Uterus (tissue), 4 donors: ENCODE data around the gene TRAF3. TPM values are rescaled to one million over a fixed set of nuclear protein-coding genes. Genes with fewer than 3 reads are reported as not detected.

Experiments used
- DNase-seq, 2 donors: peaks; one replicate each; pipeline ENCODE4 v3.0.0-alpha.2; 2019 to 2020
- H3K27ac ChIP-seq, 2 donors: fragments of 200-600 bp; sonication (generic); 1 replicate in 1 of 2; 2 replicates in 1 of 2; pipeline ENCODE4 v1.5.1; 2016 to 2018
- H3K27me3 ChIP-seq, 2 donors: fragments of 200-600 bp; sonication (generic); one replicate each; pipeline ENCODE4 v1.5.1; 2018 to 2019; ENCODE audit warnings: control low read depth in 1 of 2
- H3K36me3 ChIP-seq, 2 donors: fragments of 200-600 bp; sonication (generic); one replicate each; pipeline ENCODE4 v1.5.1; 2019; ENCODE audit warnings: control low read depth in 1 of 2
- H3K4me1 ChIP-seq, 2 donors: fragments of 200-600 bp; sonication (generic); one replicate each; pipeline ENCODE4 v1.5.1; 2018 to 2019; ENCODE audit warnings: control low read depth in 1 of 2
- H3K4me3 ChIP-seq, 2 donors: fragments of 200-600 bp; sonication (generic); 1 replicate in 1 of 2; 2 replicates in 1 of 2; pipeline ENCODE4 v1.5.1; 2018 to 2019; ENCODE audit warnings: mild to moderate bottlenecking in 1 of 2
- H3K9me3 ChIP-seq, 2 donors: fragments of 200-600 bp; sonication (generic); one replicate each; pipeline ENCODE4 v1.5.1; 2019; ENCODE audit warnings: control low read depth in 1 of 2
- CTCF ChIP-seq, 4 experiments: fragments of 200-600 bp in 2 of 4; fragments of 450-650 bp in 2 of 4; sonication (generic) in 2 of 4; IDR thresholded peaks; one replicate each; pipeline ENCODE4 v1.5.1; 2016 to 2019; ENCODE audit warnings: antibody characterized with exemption in 4 of 4, mild to moderate bottlenecking in 2 of 4, moderate library complexity in 1 of 4
- POLR2A ChIP-seq, 2 donors: fragments of 450-650 bp; IDR thresholded peaks; one replicate each; pipeline ENCODE4 v1.6.1; 2016; ENCODE audit warnings: antibody characterized with exemption in 2 of 2, mild to moderate bottlenecking in 1 of 2, moderate library complexity in 1 of 2
- intact Hi-C: fragments of 100-400 bp; cut with DNase I; formaldehyde crosslinking; loops from one replicate; pipeline ENCODE4 v1.15.1; 2023; ENCODE audit warnings: low total_unique reads
- total RNA-seq, 4 donors: library from RNA; depleted of rRNA in 3 of 4; stranded (reverse); fragments of >200 nt in 3 of 4; gene quantifications; one replicate each; pipeline versions ENCODE4 v1.1.0 to v1.2.4, GENCODE V29; 2014 to 2023
- donor health status: DM: yes; HTN: yes; CAD: no.

Gene TRAF3
- total RNA-seq, 4 donors from 2014 or later: 7.4 to 33.1 (median 22.1) TPM

DNA sequence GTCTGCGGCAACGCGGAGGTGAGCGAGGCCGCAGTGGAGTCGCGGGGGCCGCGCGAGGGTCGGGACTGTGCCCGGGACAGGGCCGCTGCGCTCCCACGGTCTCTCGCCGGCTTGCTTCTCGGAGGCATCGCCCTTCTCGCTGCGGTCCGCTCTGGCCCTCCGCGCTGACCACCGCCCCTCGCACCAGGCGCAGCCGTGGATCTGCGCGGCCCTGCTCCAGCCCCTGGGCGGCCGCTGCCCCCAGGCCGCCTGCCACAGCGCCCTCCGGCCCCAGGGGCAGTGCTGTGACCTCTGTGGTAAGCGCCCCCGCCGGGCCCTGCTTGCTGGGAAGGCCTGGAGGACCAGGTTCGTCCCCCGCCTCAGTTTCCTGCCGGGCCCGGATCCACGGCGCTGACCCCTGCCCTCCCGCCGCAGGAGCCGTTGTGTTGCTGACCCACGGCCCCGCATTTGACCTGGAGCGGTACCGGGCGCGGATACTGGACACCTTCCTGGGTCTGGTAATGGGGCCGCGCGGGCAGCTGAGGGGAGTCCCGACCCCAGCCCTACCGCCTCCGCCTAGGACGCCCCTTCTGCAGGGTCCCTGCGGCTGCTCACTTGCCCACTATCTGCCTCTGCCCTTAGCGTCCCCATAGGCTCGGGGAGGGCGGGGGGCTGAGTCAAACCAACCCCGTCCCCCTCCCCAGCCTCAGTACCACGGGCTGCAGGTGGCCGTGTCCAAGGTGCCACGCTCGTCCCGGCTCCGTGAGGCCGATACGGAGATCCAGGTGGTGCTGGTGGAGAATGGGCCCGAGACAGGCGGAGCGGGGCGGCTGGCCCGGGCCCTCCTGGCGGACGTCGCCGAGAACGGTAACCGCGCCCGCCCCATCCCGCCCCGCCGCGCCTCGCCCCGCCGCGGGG lies 152.2 kb downstream of the TRAF3 start:
- TF ChIP-seq CTCF (IDR thresholded peaks at IDR 0.05) (no peak), POLR2A (IDR thresholded peaks at IDR 0.05) (no peak)
- Histone ChIP-seq H3K27ac (no peak overlapping the region), H3K9me3 (no peaks in the 10 kb centered on the region), H3K36me3 (no peaks in the 10 kb centered on the region), H3K4me3 (peak overlapping the region in 1 of 2 donors; percentile 33), H3K4me1 (peaks cover 7 to 27% of the 10 kb centered on the region in 2 donors), H3K27me3 (peaks cover 11 to 30% of the 10 kb centered on the region in 2 donors)
- intact Hi-C loops: no loop called here
- DNase-seq: no peak

DNA sequence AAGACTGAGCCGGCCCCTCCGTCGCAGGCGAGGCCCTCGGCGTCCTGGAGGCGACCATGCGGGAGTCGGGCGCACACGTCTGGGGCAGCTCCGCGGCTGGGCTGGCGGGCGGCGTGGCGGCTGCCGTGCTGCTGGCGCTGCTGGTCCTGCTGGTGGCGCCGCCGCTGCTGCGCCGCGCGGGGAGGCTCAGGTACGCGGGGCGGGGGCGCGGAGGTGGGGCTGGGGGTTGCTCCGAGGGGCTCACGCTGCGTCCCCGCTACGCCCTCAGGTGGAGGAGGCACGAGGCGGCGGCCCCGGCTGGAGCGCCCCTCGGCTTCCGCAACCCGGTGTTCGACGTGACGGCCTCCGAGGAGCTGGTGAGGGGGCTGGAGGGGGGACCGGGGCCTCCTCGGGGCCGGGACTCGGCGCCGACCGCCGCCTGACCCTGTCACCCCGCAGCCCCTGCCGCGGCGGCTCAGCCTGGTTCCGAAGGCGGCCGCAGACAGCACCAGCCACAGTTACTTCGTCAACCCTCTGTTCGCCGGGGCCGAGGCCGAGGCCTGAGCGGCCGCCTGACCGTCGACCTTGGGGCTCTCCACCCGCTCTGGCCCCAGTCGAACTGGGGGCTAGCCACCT lies 153.0 kb downstream of the TRAF3 start:
- intact Hi-C loops: no loop called here
- peaks cover 9 to 30% of the 10 kb centered on the region in 2 donors for H3K27me3 ChIP-seq
- H3K9me3 ChIP-seq: no peaks in the 10 kb centered on the region
- H3K36me3 ChIP-seq: no peaks in the 10 kb centered on the region
- H3K4me1 ChIP-seq: peaks cover 7 to 27% of the 10 kb centered on the region in 2 donors
- no peak for DNase-seq
- no peak overlapping the region for H3K27ac ChIP-seq
- TF ChIP-seq CTCF (IDR thresholded peaks at IDR 0.05) (no peak), POLR2A (IDR thresholded peaks at IDR 0.05) (no peak)
- H3K4me3 ChIP-seq: peak overlapping the region in 1 of 2 donors; percentile 33

DNA sequence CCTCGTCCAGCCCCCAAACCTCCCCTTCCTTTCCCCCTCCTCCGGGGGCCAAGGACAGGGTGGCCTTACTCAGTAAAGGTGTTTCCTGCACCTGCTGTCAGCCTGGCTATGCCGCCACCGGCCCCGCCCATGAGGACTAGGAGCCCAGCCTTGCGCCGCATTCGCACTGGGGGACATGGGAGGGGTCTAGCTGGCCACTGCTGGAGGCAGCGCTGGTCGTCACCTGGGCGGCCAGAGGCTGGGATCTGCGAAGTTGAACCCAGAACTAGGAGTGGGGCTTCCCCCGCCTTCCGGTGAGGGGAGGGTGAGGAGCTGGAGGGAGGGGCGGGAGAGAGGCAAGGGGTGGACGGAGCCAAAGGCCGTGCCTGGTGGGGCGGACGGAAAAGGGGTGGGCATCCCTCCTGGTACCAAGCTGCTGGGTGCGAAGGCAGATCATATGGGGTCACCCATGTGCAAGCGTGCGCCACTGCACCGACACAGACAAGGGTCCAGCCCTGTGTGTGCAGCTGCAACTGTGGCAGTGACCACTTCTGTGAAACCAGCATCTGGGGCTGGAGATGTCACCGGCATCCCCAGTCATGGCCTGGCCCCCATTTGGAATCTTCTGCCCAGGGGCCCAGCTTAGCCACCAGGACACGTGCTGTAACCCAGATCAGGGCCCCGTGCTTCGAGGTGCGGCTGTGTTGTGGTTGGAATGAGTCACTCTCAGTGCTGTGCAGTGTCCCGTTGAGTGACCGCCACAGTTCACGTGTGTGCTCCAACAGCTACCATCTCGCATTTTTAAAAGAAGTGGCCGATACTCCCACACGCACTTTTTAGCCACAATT lies 153.7 kb downstream of the TRAF3 start:
- Histone ChIP-seq H3K4me1 (peaks cover 7 to 27% of the 10 kb centered on the region in 2 donors), H3K9me3 (no peaks in the 10 kb centered on the region), H3K27me3 (peaks cover 9 to 30% of the 10 kb centered on the region in 2 donors)

DNA sequence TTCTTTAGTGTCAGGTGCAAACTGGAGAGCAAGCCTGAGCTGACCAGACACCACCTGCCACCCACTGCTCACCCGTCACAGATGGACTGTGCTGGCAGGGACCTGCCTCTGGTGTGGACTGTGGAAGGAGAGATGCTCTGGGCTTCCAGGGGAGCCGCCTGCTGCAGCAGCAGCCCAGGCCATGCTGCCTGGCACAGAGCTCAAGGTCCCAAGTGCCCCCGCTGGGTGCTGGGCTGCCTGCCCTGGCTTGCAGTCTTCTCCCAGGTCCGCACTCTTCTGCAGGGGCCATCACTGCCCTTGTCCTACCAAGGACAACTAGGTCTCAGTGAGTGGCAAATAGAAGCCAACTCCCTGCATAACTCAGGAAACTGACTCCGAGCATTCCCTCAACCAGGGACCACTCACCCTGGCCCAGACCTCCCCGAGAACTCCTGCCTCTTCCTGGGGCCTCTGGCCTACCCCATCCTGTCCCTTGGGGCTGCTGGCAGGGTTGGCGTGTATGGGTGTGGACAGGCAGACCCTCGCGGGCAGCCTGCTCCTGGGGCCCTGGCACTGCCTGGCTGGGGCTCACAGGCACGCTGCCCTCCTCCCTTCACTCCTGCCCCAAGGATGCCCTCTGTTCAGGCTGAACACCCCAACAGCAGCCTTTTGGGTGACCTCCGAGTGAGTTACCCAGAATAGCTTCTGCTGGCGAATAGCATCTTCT lies 154.5 kb downstream of the TRAF3 start:
- Histone ChIP-seq H3K27me3 (peaks cover 9 to 30% of the 10 kb centered on the region in 2 donors), H3K27ac (no peak overlapping the region), H3K9me3 (no peaks in the 10 kb centered on the region), H3K36me3 (no peaks in the 10 kb centered on the region), H3K4me3 (no peak overlapping the region), H3K4me1 (peaks cover 7 to 27% of the 10 kb centered on the region in 2 donors)
- no peak for DNase-seq
- no peak for TF ChIP-seq CTCF (IDR thresholded peaks at IDR 0.05)
- no peak for TF ChIP-seq POLR2A (IDR thresholded peaks at IDR 0.05)
- intact Hi-C loops: no loop called here

More for the DNA sequence above, 153.7 kb downstream of the TRAF3 start:
- no peak for DNase-seq
- H3K4me3 ChIP-seq: no peak overlapping the region
- TF ChIP-seq POLR2A (IDR thresholded peaks at IDR 0.05): no peak
- no peak for TF ChIP-seq CTCF (IDR thresholded peaks at IDR 0.05)
- intact Hi-C loops: no loop called here
- H3K27ac ChIP-seq: no peak overlapping the region
- H3K36me3 ChIP-seq: no peaks in the 10 kb centered on the region
